ENCODE measurements around the gene PTPN3.
A peak's percentile ranks its signal among the peaks of the same experiment; 100 is the strongest.

PTPN3 gene

DNA sequence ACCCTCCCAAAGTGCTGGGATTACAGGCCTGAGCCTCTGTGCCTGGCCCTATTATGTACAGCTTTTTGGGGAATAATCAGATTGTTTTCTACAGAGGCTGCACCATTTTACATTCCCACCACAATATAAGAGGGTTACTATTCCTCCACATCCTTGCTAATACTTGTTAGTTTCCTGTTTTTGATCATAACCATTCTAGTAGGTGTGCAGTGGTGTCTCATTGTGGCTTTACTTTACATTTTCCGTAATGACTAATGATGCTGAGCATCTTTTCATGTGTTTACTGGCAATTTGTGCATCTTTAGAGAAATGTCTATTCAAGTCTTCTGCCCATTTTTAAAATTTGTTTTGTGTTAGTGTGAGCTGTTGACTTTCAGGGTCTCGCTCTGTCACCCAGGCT, 18.3 kb downstream of the PTPN3 start:
- DNase-seq (ENCODE audit: low spot score), result no peak
- TF ChIP-seq, protein P1, sequence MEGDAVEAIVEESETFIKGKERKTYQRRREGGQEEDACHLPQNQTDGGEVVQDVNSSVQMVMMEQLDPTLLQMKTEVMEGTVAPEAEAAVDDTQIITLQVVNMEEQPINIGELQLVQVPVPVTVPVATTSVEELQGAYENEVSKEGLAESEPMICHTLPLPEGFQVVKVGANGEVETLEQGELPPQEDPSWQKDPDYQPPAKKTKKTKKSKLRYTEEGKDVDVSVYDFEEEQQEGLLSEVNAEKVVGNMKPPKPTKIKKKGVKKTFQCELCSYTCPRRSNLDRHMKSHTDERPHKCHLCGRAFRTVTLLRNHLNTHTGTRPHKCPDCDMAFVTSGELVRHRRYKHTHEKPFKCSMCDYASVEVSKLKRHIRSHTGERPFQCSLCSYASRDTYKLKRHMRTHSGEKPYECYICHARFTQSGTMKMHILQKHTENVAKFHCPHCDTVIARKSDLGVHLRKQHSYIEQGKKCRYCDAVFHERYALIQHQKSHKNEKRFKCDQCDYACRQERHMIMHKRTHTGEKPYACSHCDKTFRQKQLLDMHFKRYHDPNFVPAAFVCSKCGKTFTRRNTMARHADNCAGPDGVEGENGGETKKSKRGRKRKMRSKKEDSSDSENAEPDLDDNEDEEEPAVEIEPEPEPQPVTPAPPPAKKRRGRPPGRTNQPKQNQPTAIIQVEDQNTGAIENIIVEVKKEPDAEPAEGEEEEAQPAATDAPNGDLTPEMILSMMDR (conservative IDR thresholded peaks at IDR 0.05; ENCODE audit: low read depth), result no peak
- CTCF ChIA-PET, result interaction anchor here (0.6 to 2.2 kb wide), 3 partner anchors 10 to 39 kb away, joined by 4 to 6 read pairs (median 4); no protein-coding TSS in a partner anchor
- POLR2A ChIA-PET (ENCODE audit: low non-redundant PET), result no interaction called here
- H3K27ac ChIP-seq, result no peak overlapping the region

DNA sequence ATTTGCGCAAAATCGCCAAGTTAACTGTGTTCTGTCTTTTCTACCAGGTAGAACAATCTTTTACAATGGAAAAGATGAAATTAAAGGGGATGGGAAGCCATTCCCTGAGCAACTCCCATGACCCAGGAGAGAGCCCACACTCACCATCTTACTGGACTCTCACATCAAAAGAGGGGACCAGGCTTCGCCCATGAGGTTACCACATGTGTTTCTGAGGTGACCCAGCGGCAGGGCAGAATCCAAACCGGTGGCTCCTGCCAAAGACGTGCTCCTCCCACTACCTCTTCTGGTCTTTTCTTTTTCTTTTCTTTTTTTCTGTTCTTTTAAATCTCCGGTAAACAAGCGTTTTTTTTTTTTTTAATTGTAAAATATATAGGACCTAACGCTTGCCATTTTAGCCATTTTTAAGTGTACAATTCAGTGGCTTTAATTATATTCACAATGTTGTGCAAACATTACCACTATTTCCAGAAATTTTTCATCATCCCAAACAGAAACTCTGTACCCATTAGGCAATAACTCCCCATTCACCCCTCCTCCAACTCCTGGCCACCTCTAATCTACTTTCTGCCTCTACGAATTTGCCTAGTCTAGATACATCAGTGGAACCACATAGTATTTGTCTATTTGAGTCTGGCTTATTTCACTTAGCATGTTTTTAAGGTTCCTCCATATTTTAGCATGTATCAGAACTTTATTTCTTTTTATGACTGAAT, 19.3 kb downstream of the PTPN3 start:
- ChIA-PET POLR2A (ENCODE audit: low non-redundant PET) (no interaction called here), CTCF (interaction anchor here (0.9 to 2.2 kb wide), 2 partner anchors 9 to 38 kb away, joined by 4 to 6 read pairs; no protein-coding TSS in a partner anchor)
- TF ChIP-seq, protein P1 (conservative IDR thresholded peaks at IDR 0.05; ENCODE audit: low read depth), result no peak
- no peak overlapping the region for H3K27ac ChIP-seq
- DNase-seq (ENCODE audit: low spot score), result no peak

DNA sequence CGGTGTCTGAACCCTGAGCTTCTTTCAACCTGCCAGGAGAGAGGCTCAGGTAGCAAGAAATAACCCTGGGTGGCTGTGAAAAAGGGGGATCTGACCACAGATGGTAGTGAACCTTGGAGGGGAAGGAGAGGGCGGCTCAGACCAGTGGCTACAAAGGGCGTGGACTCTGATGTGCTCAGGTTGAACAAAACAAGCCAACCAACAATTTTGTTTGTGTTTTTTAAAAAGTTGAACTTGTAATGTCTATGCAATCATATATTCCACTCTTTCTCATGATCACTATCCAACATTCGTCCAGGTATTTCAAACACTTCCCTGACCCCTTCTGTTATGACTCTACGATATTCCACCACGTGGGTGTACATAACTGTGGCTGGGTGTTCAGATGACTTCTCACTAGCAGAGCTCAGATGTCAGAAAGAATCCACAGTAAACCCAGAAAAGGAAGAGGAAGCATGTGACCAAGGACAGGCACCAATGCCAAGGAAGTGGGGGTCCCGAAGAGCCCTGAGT, 20.0 kb downstream of the PTPN3 start:
- DNase-seq (ENCODE audit: low spot score), result no peak
- ChIA-PET POLR2A (ENCODE audit: low non-redundant PET) (no interaction called here), CTCF (interaction anchor here (0.6 to 1.3 kb wide), 3 partner anchors 8 to 55 kb away, joined by 3 to 7 read pairs (median 6); no protein-coding TSS in a partner anchor)
- H3K27ac ChIP-seq, result peak overlapping the region; percentile 25; the same call in 1 of the 2 replicates
- TF ChIP-seq, protein P1 (conservative IDR thresholded peaks at IDR 0.05; ENCODE audit: low read depth), result no peak

DNA sequence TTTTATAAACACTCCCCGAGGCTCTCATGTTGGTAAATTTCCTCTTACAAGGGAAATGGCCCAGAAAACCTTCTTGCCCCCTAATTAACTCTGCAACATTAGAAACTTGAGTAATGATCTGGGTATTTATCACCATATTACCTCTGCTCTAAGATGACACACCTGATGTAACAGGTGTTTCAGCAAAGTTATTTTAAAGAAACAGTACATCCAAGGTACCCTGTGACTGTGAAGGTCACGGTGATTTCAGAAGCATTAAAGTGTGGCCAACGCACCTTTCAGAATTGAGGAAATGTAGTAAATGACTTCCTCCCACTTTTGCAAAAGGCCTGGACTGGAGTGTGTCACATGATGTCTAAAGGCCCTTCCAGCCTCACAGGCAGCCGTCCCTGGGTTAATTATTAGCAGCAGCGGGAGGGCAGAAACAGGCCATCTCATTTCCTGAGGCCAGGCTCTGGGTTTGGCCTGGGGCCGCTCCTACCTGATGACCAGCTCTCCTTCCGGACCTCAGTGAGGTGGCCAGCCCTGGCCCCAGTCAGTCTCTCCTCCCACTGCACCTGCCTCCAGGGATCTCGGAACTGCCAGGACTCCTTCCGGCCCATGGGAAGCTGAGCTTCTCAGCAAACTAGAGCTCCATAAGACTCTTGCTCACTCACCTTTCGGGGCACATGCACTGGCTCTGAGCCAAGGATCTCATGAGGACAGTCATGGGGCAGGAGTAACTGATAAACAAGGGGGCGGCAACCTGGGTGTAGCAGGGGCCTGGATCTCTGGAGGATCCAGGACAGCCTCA, 20.7 kb downstream of the PTPN3 start:
- peak overlapping the region; percentile 25 for H3K27ac ChIP-seq
- CTCF ChIA-PET, result interaction anchor here (0.6 to 1.3 kb wide), 3 partner anchors 8 to 54 kb away, joined by 3 to 7 read pairs (median 6); no protein-coding TSS in a partner anchor
- POLR2A ChIA-PET (ENCODE audit: low non-redundant PET), result no interaction called here
- peak; percentile 36 for DNase-seq (ENCODE audit: low spot score)
- TF ChIP-seq, protein P1 (conservative IDR thresholded peaks at IDR 0.05; ENCODE audit: low read depth), result no peak

DNA sequence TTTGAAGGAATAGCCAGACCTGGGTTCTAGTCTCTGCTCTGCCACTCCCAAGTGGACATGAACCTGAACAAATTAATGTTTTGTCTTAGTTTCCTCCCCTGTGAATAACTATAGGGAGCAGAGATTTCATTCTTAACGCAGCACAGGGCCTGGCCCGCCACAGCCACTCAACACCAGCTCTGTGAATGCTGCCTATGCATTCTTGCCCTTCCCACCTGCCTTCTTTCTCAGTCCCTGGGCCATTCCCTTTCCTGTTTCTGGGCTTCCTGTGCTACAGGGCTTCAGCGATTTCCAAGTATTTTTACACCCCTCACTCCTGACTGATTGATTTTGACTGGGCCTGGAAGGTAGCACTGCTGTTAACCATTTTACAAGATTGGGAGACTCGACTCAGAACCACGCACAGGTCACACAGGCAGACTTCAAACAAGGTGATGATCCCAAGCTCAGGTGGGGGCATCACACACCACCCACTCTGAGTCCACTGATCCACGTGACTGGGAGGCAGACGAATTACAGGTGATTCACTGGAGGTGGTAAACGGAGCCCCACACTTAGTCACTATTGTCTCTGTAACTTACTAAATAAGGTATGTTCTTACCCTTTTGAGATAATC, 21.4 kb downstream of the PTPN3 start:
- peak overlapping the region; percentile 25 for H3K27ac ChIP-seq
- CTCF ChIA-PET, result interaction anchor here (0.8 kb wide), 1 partner anchor 27 kb away, joined by 3 read pairs; no protein-coding TSS in a partner anchor
- TF ChIP-seq, protein P1 (conservative IDR thresholded peaks at IDR 0.05; ENCODE audit: low read depth), result no peak
- POLR2A ChIA-PET (ENCODE audit: low non-redundant PET), result no interaction called here
- DNase-seq (ENCODE audit: low spot score), result peak; percentile 76

DNA sequence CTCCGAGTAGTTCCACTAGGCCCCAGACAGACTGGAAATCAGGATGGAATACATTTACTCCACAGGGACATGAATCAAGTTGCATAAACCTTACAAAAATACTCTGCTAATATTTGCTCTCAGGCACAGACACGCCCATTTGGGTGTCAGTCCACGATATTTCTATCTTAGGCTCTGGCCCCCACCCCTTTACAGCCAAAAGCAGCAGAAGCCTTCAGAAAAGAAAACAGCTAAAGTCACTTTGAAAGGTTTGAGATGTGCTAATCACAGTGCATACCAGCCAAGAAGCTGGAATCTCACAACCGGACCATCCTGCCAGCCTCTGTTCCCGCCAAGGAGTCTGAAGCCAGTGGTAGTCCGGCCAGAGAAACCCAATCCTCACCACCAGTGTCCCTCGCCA, 22.6 kb downstream of the PTPN3 start:
- CTCF ChIA-PET, result interaction anchor here (0.7 to 1.6 kb wide), 6 partner anchors 17 to 69 kb away, joined by 3 to 9 read pairs (median 3); no protein-coding TSS in a partner anchor
- H3K27ac ChIP-seq, result peak overlapping the region; percentile 15; the same call in 1 of the 2 replicates
- TF ChIP-seq, protein P1 (conservative IDR thresholded peaks at IDR 0.05; ENCODE audit: low read depth), result no peak
- DNase-seq (ENCODE audit: low spot score), result no peak
- POLR2A ChIA-PET (ENCODE audit: low non-redundant PET), result no interaction called here

All from RWPE1 (cell line).